HG03135 (cell line): Measurements from ENCODE around the gene EPB41L1.

Experiments used
- ATAC-seq: cut with Tn5 transposase; IDR thresholded peaks from one replicate; pipeline ENCODE4 v1.9.1; 2021; ENCODE audit warnings: mild to moderate bottlenecking, moderate library complexity; ENCODE audit not compliant: unreplicated experiment

The EPB41L1 gene

DNA sequence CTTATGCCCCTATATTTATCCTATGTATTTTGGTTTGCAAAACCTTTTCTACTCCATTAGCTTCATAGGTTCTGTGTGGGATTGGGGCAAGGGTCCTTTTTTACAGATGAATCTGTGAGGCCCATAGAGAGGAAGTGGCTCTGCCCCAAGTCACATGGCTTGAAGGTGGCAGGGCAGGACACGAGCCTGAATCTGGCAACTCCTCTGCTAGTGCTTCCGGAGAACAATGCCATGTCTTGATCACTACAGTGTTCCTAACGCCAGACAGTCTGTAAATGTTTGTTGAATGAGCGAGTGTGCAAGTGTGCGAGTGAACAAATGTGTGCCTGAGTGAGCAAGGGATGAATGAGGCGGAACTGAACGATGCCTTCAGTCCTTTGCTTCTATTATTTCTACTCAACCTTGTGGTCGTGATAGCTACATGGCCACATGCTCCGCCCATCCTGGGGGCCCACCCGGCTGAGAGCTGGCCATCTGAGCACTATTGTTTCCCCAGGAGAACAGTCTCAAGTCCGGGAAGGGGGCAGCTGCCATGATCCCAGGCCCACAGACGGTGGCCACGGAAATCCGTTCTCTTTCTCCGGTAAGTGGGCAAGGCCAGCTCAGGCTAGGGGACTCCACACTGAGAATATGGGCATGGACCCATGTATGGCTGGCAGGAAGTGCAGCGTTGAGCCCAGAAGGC lies 64.0 kb downstream of the EPB41L1 start:
- no peak for ATAC-seq

DNA sequence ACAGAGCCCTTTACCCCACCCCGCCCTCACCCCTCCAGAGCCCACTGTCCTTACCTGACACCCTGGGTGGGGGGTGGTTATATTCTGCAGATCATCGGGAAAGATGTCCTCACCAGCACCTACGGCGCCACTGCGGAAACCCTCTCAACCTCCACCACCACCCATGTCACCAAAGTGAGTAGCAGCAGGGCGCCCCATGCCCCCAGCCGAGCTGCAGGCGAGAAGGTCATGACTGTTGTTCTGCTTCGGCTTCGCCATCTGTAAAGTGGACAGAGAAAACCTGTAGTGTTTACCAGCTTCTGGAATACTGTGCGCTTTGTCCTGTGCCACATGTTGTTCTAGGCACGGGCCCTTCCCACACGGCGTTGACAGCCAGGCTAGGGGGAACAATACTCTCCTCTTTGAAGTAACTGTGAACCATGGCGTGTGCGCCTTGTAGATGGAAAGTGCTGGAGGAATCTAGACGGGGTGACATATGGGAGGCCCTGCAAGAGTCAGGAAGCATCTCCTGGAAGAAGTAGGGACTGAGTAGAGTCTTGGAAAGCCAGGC lies 65.2 kb downstream of the EPB41L1 start:
- no peak for ATAC-seq

DNA sequence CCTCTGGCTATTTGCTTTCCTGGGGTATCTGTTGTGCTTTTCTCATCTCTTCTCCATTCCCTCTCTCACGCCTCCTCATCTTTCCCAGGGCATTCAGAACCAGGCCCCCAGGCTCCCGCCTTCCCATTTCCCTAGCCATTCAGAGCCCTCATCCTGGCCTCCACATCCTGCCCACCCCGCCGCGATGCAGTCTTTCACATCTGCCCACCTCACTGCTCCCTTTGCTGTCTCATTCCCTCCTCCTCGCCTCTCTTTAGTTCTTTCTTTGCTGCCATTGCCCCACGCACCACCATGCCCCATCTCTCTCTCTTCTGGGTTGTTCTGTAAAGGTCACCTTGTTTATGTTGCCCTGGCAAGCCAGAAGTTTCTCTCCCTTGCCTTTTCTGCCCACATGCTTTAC lies 71.1 kb downstream of the EPB41L1 start:
- no peak for ATAC-seq

DNA sequence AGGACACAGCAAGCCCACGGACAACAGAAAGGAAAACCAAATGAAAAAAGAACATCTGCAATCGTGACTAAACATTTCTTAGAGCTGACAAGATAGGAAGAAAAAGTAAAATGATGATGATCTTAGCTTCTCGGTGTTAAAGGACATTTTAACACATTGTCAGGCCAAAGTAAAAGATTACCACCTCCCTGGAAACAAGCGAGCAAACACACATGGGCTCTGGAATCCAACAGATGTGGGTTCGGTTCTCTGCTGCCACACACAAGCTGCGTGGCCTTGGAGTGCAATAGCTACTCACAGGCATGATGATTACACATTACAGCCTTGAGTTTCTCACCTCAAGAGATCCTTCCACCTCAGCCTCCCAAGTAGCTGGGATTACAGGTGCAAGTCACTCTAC lies 74.2 kb downstream of the EPB41L1 start:
- ATAC-seq: no peak

DNA sequence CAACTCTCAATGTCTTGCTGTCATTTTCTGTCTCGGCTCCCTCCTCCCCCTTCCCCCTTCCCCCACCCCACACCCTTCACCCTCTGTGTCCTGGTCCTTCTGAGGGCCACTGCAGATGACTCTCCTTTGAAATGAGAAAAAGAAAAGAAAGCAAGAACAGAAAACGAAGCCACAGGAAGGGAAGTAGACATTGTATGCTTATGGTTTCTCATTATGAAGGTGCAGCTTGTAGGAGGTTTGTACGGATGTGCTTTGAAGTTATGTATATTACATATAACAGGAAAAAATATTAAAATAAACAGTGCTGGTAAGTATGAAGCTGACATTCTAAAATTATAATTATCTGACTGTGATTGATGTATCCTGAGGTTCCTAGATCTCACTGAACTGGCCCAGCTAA lies 75.5 kb downstream of the EPB41L1 start:
- ATAC-seq: no peak

DNA sequence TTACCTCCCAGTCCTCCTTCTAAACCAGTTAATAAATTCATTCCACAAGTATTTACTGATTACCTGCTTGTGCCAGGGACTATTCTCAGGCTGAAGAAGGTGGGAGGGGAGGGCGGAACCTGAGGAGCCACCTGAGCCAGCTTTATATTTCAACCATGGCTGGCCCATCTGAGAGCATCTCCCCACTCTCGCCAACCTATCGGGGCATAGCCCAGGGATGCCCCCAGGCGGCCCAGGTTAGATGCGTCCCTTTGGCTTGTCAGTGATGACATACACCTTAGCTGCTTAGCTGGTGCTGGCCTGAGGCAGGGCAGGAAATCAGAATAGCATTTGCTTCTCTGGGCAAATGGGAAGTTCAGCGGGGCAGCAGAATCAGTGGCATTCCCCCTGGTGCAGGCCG lies 76.8 kb downstream of the EPB41L1 start:
- no peak for ATAC-seq

DNA sequence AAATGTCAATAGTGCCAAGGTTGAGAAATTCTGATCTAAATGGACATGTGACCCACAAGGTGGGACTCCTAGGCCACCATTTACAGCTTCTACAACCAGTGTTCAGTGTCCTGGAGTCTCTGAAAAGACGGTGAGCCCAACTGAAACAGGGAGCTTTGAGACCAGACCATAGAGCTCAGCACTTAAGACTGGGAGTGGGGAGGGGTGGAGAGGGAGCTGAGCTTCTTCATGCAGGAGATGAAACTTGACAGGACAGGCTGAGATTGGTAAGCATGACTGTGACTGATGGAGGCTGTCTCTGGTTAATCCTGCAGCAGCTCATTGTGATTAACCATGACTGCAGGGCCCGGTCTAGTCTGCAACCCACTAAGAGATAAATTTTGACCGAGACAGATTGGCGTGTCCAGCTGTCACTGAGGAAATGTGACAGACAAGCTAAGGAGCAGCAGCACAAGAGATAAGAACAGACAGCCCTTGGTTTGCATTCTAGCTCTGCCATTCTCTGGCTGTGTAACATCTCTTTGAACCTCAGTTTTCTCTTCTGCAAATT lies 80.3 kb downstream of the EPB41L1 start:
- ATAC-seq: no peak

DNA sequence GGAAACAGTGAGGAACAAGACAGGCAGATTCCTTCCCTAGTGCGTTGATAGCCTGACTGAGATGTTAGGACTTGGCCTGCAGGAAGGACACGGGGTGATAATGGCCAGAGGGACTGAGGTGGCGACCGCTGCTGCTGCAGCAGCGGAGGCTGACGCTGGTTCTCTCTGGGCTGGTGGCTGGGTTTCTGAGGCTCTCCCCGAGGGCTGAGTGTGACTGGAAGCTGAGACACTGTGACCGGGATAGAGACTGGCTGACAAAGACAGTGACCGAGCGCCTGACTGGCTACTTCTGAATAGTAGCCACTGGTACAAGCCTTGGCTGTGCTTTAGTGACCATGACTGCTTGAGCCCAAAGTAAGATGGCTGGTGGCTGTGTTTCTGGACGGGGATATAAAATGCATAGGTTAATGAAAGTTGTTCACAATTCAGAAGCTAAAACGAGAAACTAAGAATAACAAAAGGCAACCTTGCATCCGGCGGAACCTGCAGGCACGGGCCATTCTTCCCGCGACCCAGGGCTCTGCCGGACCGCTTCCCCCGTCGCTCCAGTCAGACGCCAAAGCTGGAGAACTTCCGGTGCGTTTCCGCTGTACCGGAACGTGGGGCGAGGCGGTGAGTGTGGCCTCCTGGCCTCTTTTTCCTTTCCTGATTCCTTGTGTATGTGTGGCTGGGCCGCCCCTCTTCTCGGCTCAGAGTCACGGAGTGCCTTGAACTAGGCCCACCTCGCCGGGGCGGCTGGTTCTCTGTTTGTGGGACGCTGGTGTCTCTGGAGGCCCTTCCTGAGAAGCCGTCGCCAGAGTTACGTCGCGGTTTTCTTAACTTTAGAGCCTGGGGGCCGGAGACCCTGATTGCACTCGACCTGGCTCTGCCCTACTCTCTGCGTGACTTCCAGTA lies 81.6 kb downstream of the EPB41L1 start, which contains the start of gene AAR2:
TSS of gene AAR2 (plus strand) at position 587 of the 894 bp plus-strand sequence. CDS start 3,391 bp downstream, outside the sequence.
- ATAC-seq: peak; percentile 75

DNA sequence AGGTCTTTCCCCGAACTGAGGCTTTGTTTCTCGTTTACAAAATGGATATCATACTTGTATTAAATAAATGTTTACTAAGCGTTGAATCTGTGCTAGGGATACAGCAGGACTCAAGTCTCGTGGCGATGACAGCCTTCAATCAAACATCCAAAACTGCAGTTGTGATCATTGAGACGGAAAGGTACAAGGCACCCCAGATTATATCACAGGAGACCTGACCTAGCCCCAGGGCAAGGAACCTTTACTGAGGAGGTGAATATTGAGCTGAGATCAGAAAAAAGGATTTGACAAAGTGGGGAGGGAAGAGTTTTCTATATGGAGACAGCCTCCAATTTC lies 82.2 kb downstream of the EPB41L1 start:
- ATAC-seq: no peak

DNA sequence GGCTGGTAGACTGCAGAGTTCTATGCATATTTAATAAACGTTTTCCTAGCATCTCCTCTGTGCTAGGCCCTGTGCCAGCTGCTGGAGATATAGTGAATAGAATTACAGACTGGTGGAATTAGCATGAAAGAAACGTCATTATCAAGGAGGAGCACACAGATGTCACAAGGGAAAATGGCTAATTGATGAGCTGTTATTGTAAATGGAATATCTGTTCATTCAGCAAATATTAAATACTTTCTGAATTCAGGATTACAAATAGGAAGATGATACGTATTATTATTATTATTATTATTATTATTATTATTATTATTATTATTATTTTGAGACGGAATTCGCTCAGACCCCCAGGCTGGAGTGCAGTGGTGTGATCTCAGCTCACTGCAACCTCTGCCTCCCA lies 82.9 kb downstream of the EPB41L1 start:
- no peak for ATAC-seq

DNA sequence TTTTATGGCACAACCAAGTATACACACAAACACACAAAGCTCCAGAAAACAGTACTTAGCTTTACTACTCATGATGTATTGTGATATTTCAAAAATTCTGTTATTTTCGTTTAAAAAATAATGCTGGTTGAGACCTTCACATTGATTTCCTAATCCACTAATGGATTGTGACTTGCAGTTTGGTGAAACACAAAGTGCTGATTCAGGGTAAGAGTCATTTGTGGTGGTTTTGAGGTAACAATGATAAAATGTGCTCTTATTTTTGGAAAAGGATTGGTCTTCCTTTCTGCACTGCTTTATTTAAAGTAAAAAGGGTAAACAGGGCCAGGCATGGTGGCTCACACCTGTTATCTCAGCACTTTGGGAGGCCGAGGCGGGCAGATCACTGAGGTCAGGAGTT lies 83.6 kb downstream of the EPB41L1 start:
- no peak for ATAC-seq

DNA sequence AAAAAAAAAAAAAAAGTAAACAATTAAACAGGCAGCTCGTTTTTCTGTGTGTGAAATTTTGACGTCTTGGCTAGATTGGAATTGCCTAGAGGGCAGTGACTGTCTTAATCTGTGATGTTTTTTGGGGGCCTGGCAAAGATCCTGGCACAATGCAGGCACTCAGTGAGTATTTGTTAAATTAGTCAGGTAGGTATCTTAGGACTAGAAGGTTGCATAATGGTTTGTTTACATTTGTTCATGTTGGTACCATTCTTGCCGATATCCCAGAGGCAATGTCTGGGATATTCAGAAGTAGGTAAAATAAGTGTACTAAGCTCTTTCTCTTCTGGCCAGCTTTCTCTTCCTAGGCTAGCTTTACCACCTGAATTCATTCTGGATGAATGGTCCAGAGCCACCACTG lies 84.2 kb downstream of the EPB41L1 start:
- no peak for ATAC-seq

DNA sequence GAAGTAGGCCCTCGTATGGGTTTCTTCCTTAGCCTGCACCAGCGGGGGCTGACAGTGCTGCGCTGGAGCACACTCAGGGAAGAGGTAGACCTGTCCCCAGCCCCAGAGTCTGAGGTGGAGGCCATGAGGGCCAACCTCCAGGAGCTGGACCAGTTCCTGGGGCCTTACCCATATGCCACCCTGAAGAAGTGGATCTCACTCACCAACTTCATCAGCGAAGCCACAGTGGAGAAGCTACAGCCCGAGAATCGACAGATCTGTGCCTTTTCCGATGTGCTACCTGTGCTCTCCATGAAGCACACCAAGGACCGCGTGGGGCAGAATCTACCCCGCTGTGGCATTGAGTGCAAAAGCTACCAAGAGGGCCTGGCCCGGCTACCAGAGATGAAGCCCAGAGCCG lies 85.5 kb downstream of the EPB41L1 start:
- no peak for ATAC-seq

DNA sequence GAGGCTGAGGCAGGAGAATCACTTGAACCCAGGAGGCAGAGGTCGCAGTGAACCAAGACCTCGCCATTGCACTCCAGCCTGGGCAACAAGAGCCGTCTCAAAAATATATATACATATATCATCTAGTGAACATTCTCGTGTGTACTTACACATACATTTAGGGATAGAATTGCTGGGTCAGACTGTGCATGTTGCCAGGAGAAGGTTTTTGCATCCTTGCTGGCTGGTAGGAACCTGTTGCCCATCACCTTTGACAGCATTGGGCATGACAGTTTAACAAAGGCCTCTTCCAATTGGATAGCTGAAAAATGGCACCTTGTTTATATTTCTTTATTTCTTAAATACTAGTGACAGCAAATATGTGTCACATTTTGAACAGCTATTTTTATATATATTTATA lies 87.1 kb downstream of the EPB41L1 start:
- ATAC-seq: no peak

DNA sequence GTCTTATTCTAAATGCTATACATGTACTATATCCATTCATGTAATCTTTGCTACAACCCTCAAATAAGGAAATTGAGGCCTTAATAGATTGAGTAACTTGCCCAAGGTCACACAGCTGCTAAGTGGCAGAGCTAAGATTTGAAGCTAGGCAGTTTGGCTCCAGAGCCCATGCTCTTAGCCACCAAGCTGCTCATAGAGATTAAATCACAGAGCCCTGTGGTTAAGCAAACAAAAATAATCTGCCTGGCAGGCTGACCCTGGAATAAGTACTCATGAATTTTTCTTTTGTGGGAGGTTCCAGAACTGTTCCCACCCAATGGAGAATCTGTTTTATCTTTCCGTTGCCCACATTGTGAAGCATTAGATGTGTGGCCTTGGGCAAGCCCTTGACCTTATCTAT lies 89.2 kb downstream of the EPB41L1 start:
- no peak for ATAC-seq

DNA sequence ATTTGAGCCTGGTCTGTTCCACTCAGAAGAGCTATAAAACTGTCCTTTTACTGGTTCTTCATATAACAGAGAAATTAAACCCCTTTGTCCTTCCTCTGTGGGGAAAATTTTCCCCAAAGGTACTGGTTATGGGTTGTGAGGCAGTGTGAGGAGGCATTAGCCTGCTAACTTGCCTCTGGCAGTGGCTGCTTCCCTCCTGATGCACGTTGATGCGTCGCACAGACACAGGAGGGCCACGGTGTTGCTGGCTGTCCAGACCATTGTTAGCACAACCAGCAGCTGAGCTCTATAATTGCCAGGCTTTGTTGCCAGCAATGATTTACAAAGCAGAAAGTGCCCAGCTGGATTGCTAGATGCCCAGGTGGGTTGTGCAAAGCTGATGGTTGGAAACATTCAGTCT lies 91.9 kb downstream of the EPB41L1 start:
- no peak for ATAC-seq

DNA sequence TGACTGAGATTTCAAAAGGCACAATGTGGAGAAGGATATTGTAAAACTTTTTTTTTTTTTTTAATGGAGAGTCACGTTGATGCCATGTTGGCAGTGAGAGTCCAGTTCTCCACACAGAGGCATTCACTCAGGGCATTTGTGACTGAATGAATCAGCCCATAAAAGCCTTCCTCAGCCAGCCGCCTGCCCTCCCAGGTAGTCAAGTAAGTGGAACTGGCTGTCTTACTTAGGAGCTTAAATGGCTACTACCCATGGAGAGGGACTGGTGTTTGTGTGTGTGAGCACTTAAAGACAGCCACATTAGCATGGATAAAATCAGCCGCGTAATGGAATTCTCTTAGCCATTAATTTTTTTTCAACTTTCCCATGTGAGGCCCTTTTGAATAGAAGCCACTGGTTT lies 94.3 kb downstream of the EPB41L1 start:
- no peak for ATAC-seq

DNA sequence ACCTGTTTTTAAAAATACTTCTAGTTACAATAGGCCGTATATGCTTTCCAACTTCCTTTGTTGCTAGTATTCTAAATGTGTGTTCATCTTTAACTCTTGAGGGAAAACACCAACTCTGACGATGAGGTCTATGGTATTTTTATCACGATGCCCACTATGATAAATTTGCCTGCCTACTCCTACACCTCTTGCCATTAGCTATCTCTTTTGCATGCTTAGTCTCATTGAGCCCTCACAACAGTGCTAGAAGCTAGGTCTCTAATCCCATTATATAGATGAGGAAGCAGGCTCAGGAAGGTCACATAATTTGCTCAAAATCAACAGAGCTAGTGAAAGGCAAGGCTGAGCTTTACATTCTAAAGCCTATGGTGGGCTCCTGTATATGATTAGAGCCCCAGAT lies 94.9 kb downstream of the EPB41L1 start:
- no peak for ATAC-seq

DNA sequence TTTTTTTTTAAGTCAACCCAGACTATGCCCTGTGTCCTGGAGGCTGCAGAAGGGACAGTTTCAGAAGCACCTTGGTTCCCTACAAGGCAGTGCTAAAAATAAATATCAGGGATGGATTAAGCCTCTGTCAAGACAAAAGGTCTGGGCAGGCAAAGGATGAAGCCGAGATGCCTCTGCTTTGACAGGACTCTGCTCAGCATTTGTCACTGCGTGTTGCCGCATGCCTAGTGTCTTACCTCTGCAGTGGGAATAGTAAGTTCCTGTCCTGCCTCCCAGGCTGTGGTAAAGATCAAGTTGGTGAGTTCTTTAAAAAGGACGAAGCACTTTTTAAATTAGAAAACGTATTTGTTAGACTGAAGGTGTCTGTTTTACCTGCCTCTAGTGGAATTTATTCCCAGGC lies 96.9 kb downstream of the EPB41L1 start:
- no peak for ATAC-seq

DNA sequence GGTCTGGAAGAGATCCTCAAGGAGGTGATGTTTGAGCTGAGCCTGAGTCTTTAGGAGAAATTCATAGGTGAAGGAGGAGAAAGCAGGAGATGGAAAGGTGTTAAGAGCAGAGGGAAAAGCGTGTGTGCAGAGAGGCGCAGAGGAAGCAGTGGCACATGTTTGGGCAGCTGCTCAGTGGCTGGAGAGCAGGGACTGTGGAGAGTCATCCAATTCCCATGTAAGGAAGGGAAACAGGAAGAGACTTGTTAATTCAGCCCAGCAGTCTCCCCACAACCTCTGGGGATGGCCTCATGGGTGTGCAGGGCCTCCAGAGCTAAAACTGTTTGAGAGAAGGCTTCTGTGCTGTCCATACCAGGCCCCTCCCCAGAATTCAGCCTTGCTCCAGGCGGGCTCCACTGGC lies 98.0 kb downstream of the EPB41L1 start:
- ATAC-seq: no peak

DNA sequence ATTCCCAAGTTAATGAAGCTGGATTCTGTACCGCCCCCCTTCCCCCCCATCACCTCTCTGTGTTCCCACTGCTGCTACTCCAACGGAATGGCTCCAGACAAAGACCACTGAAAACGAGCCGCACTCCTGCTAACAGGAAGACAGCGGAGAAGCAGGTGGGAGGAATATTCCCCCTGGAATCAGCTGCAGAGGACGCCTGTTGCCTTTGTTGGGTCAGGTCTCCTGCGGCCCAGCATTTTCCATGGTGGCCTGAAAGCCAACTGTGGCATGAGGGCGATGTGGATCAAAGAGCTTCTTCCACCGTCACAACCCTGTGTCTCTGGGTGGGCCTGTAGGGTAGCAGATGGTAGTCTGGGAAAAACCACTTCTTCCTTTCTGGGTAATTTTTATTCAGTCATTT lies 98.5 kb downstream of the EPB41L1 start:
- ATAC-seq: no peak

DNA sequence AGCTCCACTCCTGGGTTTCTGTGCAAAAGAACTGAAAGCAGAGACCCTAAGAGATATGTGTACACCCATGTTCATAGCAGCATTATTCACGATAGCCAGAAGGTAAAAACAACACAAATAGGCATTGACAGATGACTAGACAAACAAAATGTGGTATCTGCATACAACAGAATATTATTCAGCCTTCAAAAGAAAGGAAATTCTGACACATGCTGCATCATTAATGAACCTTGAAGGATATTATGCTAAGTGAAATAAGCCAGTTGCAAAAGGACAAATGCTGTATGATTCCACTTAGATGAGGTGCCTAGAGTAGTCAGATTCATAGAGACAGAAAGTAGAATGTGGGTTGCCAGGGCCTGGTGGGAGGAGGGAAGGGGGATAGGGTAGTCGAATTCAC lies 99.5 kb downstream of the EPB41L1 start:
- no peak for ATAC-seq
